GM12891 (cell line): ENCODE results near the gene ACP3.

ENCODE experiments used
- DNase-seq: peaks from one replicate; pipeline ENCODE4 v3.0.0; 2011; ENCODE audit warnings: low spot score; ENCODE audit not compliant: insufficient read length
- FAIRE-seq: peaks from 2 replicates; lab custom pipeline; 2011; peaks lifted over from hg19 to GRCh38; lab: Jason Lieb, UNC
- PAX5 ChIP-seq: IDR thresholded peaks from 2 replicates; pipeline ENCODE4 v1.6.1; 2011; ENCODE audit warnings: low read length, moderate library complexity, mild to moderate bottlenecking; ENCODE audit not compliant: insufficient read depth, severe bottlenecking
- POLR2A ChIP-seq: IDR thresholded peaks from 2 replicates; pipeline ENCODE4 v1.6.1; 2011; ENCODE audit warnings: low read depth, low read length, control low read depth
- POLR2AphosphoS5 ChIP-seq: IDR thresholded peaks from 2 replicates; pipeline ENCODE4 v1.6.1; 2011; ENCODE audit warnings: low read depth, low read length, control low read depth
- POU2F2 ChIP-seq: IDR thresholded peaks from 2 replicates; pipeline ENCODE4 v1.6.1; 2011; ENCODE audit warnings: low read depth, mild to moderate bottlenecking, control low read depth, low read length, moderate library complexity
- SPI1 ChIP-seq: IDR thresholded peaks from 2 replicates; pipeline ENCODE4 v1.6.1; 2011; ENCODE audit warnings: low read depth, low read length, control low read depth
- TAF1 ChIP-seq: IDR thresholded peaks from 2 replicates; pipeline ENCODE4 v1.6.1; 2011; ENCODE audit warnings: low read depth, low read length, control low read depth

Gene ACP3

DNA sequence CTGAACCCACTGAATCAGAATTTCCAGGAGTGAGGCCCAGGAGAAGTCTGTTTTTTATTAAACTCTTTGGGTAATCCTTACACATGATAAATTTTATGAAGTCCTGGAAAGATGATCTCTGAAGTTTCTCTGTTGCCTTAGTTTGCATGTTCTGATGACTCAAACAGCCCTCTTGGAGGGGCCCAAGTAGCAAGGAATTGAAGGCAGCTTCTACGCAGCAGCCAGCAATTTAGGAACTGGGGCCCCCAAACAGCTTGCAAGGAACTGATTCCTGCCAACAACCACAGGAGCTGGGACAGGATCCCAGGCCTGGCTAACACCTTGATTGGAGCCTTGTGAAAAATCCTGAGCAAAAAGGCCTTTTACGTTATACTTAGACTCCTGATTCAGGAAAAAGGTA lies 5.4 kb upstream of the ACP3 start:
- DNase-seq = no peak

GRCh38 chr3:132315851-132316250 lies 1.4 kb upstream of the ACP3 start:
- DNase-seq = no peak
- no peak for FAIRE-seq
- no peak for TF ChIP-seq PAX5
- no peak for TF ChIP-seq POLR2AphosphoS5
- no peak for TF ChIP-seq TAF1
- TF ChIP-seq POLR2A = no peak
- TF ChIP-seq SPI1 = no peak
- no peak for TF ChIP-seq POU2F2

More for the DNA sequence above, 5.4 kb upstream of the ACP3 start:
- no peak for FAIRE-seq
- no peak for TF ChIP-seq POU2F2
- no peak for TF ChIP-seq POLR2A
- no peak for TF ChIP-seq PAX5
- no peak for TF ChIP-seq SPI1
- no peak for TF ChIP-seq POLR2AphosphoS5
- no peak for TF ChIP-seq TAF1

GRCh38 chr3:132318451-132318850 lies 1.2 kb downstream of the ACP3 start:
- no peak for FAIRE-seq
- TF ChIP-seq POU2F2 (no peak), PAX5 (no peak), SPI1 (no peak), POLR2A (no peak), POLR2AphosphoS5 (no peak), TAF1 (no peak)
- no peak for DNase-seq

- DNase-seq = no peak
- TF ChIP-seq TAF1 = no peak
- TF ChIP-seq SPI1 = no peak
- no peak for TF ChIP-seq POU2F2
- TF ChIP-seq PAX5 = no peak
- TF ChIP-seq POLR2AphosphoS5 = no peak
- TF ChIP-seq POLR2A = no peak
- no peak for FAIRE-seq
These were observed 4.1 kb downstream of the ACP3 start for GRCh38 chr3:132321304-132321703.

DNA sequence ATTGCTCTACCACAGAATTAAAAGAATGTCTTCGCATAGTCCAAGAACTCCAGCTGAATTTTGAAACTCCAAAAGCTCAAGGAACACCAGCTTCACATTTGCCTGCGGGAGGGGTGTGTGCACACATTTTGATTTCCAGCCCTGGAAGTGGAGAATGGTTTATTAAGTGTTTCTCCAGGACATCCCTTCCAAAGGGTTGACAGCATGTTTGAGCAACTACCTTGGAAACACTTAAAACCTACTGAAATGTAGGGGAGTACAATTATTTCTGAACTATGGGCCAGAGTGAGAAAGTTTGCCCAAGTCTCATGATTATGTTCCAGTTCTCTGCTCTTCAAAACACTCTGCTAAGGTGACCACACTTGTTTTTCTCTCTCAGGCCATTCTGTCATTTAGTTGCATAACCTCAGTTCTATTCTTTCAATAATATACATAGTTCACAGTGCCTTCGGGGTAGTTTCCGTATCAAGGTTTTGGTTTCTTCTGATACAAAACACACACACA lies 7.9 kb downstream of the ACP3 start:
- FAIRE-seq = no peak
- TF ChIP-seq POU2F2 (no peak), TAF1 (no peak), POLR2AphosphoS5 (no peak), POLR2A (no peak), PAX5 (no peak), SPI1 (no peak)
- DNase-seq = no peak

- FAIRE-seq (no peak), DNase-seq (no peak)
- TF ChIP-seq TAF1 (no peak), SPI1 (no peak), POU2F2 (no peak), POLR2AphosphoS5 (no peak), PAX5 (no peak), POLR2A (no peak)
These were observed 8.4 kb downstream of the ACP3 start for GRCh38 chr3:132325634-132326033.

DNA sequence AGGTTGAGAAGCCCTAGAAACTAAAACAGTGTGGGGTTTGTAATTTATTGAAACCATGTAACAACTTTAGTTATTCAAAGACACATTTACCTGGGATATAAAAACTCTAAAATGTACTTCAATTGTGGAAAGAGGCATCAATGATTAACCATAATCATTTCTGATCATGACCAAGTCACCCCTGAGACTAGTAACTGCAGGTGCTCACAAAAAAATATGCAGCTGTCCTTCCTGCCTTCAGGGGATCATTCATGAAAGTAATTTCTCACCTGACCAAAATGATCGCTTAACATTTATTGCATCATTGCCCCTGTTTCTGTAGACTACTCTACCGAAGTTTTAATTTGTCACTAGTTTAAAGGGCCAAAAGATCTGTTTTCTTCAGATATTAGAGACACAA lies 9.0 kb downstream of the ACP3 start:
- no peak for DNase-seq
- no peak for FAIRE-seq
- TF ChIP-seq SPI1 (no peak), POLR2AphosphoS5 (no peak), POU2F2 (no peak), TAF1 (no peak), PAX5 (no peak), POLR2A (no peak)

GRCh38 chr3:132332082-132332481 lies 14.9 kb downstream of the ACP3 start:
- DNase-seq (no peak), FAIRE-seq (no peak)
- TF ChIP-seq PAX5 = no peak
- TF ChIP-seq POU2F2 = no peak
- TF ChIP-seq TAF1 = no peak
- TF ChIP-seq SPI1 = no peak
- TF ChIP-seq POLR2A = no peak
- TF ChIP-seq POLR2AphosphoS5 = no peak

GRCh38 chr3:132332508-132332907 lies 15.3 kb downstream of the ACP3 start:
- DNase-seq (no peak), FAIRE-seq (no peak)
- no peak for TF ChIP-seq TAF1

GRCh38 chr3:132341746-132342145 lies 24.5 kb downstream of the ACP3 start:
- DNase-seq (no peak), FAIRE-seq (no peak)
- no peak for TF ChIP-seq POLR2A
- TF ChIP-seq POU2F2 = no peak
- no peak for TF ChIP-seq TAF1
- TF ChIP-seq POLR2AphosphoS5 = no peak

- DNase-seq = no peak
- no peak for TF ChIP-seq SPI1
These were observed 25.0 kb downstream of the ACP3 start for GRCh38 chr3:132342183-132342582.

DNA sequence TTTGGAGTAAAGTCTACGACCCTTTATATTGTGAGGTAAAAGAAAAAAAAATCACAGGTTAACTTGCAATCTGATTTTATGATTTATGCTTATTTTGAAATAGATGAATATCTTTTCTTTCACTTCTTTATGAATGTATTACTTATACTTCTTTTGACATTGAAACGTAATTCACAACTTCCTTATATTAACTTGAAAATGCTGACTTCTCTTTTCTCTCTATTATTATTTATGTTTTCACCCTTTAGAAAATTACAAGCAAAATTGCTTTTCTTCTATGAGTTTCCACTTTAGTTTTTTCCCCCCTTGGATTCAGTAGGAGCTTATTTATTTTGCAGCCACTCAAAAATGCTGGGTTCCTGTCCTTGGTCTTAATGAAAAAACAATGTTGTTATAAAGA lies 25.4 kb downstream of the ACP3 start:
- FAIRE-seq = no peak
- TF ChIP-seq PAX5 (no peak), POLR2A (no peak), POLR2AphosphoS5 (no peak), SPI1 (no peak), POU2F2 (no peak), TAF1 (no peak)
- no peak for DNase-seq

More at GRCh38 chr3:132342183-132342582, 25.0 kb downstream of the ACP3 start:
- FAIRE-seq = no peak
